HEK293T (cell line): ENCODE data around the gene PCDHGA7.
A peak's percentile ranks its signal among the peaks of the same experiment; 100 is the strongest.
"Not testable (repeated sequence)": the region's sequence is repeated elsewhere in the genome, so short reads cannot be mapped to it uniquely, and the experiment has no call there.

Source experiments
- CTCF ChIA-PET: fragments of 350-600 bp; formaldehyde crosslinking; extraction: SDS; loops from one replicate; lab custom pipeline; 2021; ENCODE audit warnings: antibody characterized with exemption, inconsistent platforms; lab: Yijun Ruan, JAX
- POLR2A ChIA-PET: fragments of 350-600 bp; formaldehyde crosslinking; extraction: SDS; loops from one replicate; lab custom pipeline; 2020; ENCODE audit warnings: antibody characterized with exemption, inconsistent platforms; lab: Yijun Ruan, JAX
- DNase-seq: peaks from one replicate; pipeline ENCODE4 v3.0.0; 2012; ENCODE audit warnings: mixed read lengths; ENCODE audit errors: extremely low spot score
- ARNT ChIP-seq: fragments of 450-650 bp; IDR thresholded peaks from 2 replicates; pipeline ENCODE4 v1.6.1; 2017; ENCODE audit warnings: mild to moderate bottlenecking
- BHLHE40 ChIP-seq: fragments of 450-650 bp; IDR thresholded peaks from 2 replicates; pipeline ENCODE4 v1.6.1; 2016; ENCODE audit warnings: mild to moderate bottlenecking, moderate library complexity, borderline replicate concordance
- CTBP1 ChIP-seq: fragments of 450-650 bp; IDR thresholded peaks from 2 replicates; pipeline ENCODE4 v1.6.1; 2016; ENCODE audit warnings: borderline replicate concordance
- ELF4 ChIP-seq: fragments of 450-650 bp; IDR thresholded peaks from 2 replicates; pipeline ENCODE4 v1.6.1; 2017; ENCODE audit warnings: antibody characterized with exemption
- FOXA1 ChIP-seq: fragments of 450-650 bp; IDR thresholded peaks from 2 replicates; pipeline ENCODE4 v1.6.1; 2016; ENCODE audit warnings: mild to moderate bottlenecking
- FOXK2 ChIP-seq: fragments of 450-650 bp; IDR thresholded peaks from 2 replicates; pipeline ENCODE4 v1.6.1; 2016; ENCODE audit warnings: mild to moderate bottlenecking
- FOXM1 ChIP-seq: fragments of 450-650 bp; IDR thresholded peaks from 2 replicates; pipeline ENCODE4 v1.6.1; 2017; ENCODE audit warnings: mild to moderate bottlenecking, borderline replicate concordance
- HDGF ChIP-seq: fragments of 450-650 bp; IDR thresholded peaks from 2 replicates; pipeline ENCODE4 v1.6.1; 2017; ENCODE audit warnings: antibody characterized with exemption, borderline replicate concordance
- L3MBTL2 ChIP-seq: fragments of 450-650 bp; conservative IDR thresholded peaks from 2 replicates; pipeline ENCODE4 v1.6.1; 2016; ENCODE audit warnings: mild to moderate bottlenecking
- LEF1 ChIP-seq: fragments of 450-650 bp; IDR thresholded peaks from 2 replicates; pipeline ENCODE4 v1.6.1; 2017; ENCODE audit warnings: mild to moderate bottlenecking, borderline replicate concordance
- NFRKB ChIP-seq: fragments of 450-650 bp; IDR thresholded peaks from 2 replicates; pipeline ENCODE4 v1.6.1; 2016; ENCODE audit warnings: mild to moderate bottlenecking, moderate library complexity
- SP1 ChIP-seq: fragments of 450-650 bp; IDR thresholded peaks from 2 replicates; pipeline ENCODE4 v1.6.1; 2017
- SUZ12 ChIP-seq: fragments of 450-650 bp; IDR thresholded peaks from 2 replicates; pipeline ENCODE4 v1.6.1; 2016; ENCODE audit warnings: mild to moderate bottlenecking
- TARDBP ChIP-seq: fragments of 450-650 bp; IDR thresholded peaks from 2 replicates; pipeline ENCODE4 v1.6.1; 2016
- ZNF384 ChIP-seq: fragments of 450-650 bp; IDR thresholded peaks from 2 replicates; pipeline ENCODE4 v1.6.1; 2016
- TF ChIP-seq, protein P1 (sequence below): fragments of 450-650 bp; IDR thresholded peaks from 2 replicates; pipeline ENCODE4 v1.6.1; 2016

The PCDHGA7 gene

GRCh38 chr5:141384471-141385267, 2.1 kb downstream of the PCDHGA7 start:
- no peak for DNase-seq
- CTCF ChIA-PET, result no interaction called here
- POLR2A ChIA-PET, result no interaction called here
- TF ChIP-seq HDGF, result no peak
- TF ChIP-seq BHLHE40, result no peak
- TF ChIP-seq ARNT, result no peak
- no peak for TF ChIP-seq L3MBTL2
- TF ChIP-seq LEF1, result no peak
- no peak for TF ChIP-seq SP1
- no peak for TF ChIP-seq FOXK2
- TF ChIP-seq, protein P1, sequence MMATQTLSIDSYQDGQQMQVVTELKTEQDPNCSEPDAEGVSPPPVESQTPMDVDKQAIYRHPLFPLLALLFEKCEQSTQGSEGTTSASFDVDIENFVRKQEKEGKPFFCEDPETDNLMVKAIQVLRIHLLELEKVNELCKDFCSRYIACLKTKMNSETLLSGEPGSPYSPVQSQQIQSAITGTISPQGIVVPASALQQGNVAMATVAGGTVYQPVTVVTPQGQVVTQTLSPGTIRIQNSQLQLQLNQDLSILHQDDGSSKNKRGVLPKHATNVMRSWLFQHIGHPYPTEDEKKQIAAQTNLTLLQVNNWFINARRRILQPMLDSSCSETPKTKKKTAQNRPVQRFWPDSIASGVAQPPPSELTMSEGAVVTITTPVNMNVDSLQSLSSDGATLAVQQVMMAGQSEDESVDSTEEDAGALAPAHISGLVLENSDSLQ, result no peak
- no peak for TF ChIP-seq CTBP1
- TF ChIP-seq FOXA1, result no peak
- no peak for TF ChIP-seq NFRKB
- TF ChIP-seq ZNF384, result no peak
- no peak for TF ChIP-seq FOXM1
- no peak for TF ChIP-seq TARDBP
- no peak for TF ChIP-seq ELF4

DNA sequence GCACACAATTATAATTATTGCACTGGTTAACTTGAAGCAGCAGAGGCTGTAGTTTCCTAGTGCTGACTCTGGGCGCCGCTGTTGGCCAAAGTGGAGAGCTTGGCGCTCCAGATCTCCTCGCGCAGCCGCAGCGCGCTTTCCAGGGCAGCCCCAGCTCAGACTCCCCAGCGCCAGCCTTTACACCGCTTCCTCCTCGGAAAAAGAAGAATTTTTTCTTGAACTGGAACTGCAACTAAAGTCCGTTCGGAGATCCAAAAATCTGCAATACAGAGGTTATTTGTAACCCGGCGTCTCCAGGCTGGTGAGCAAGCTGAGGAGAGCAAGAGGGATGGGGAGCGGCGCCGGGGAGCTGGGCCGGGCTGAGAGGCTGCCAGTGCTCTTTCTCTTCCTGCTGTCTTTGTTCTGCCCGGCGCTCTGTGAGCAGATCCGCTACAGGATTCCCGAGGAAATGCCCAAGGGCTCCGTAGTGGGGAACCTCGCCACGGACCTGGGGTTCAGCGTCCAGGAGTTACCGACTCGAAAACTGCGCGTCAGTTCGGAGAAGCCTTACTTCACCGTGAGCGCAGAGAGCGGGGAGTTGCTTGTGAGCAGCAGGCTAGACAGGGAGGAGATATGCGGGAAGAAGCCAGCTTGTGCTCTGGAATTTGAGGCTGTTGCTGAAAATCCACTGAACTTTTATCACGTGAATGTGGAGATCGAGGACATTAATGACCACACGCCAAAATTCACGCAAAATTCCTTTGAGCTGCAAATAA, 5.2 kb downstream of the PCDHGA7 start, which contains the start of gene PCDHGB4:
Gene PCDHGB4 (plus strand): TSS at position 142 of the 755 bp plus-strand sequence. CDS start 187 bp downstream, at position 329.
- DNase-seq, POLR2A ChIA-PET: not testable (repeated sequence)
- CTCF ChIA-PET, result interaction anchor here (0.6 kb wide), 1 partner anchor 132 kb away, joined by 3 read pairs; no protein-coding TSS in a partner anchor

GRCh38 chr5:141388661-141389060, 6.1 kb downstream of the PCDHGA7 start:
- DNase-seq, result no peak
- POLR2A ChIA-PET, result no interaction called here
- CTCF ChIA-PET, result no interaction called here
- no peak for TF ChIP-seq ZNF384
- TF ChIP-seq FOXK2, result no peak
- no peak for TF ChIP-seq CTBP1
- no peak for TF ChIP-seq LEF1
- TF ChIP-seq HDGF, result no peak
- TF ChIP-seq L3MBTL2, result no peak
- no peak for TF ChIP-seq FOXA1
- TF ChIP-seq ELF4, result no peak
- no peak for TF ChIP-seq SUZ12
- no peak for TF ChIP-seq NFRKB
- no peak for TF ChIP-seq TARDBP
- no peak for TF ChIP-seq FOXM1
- TF ChIP-seq SP1, result no peak
- TF ChIP-seq ARNT, result no peak
- TF ChIP-seq, protein P1, result no peak
- TF ChIP-seq BHLHE40, result no peak

DNA sequence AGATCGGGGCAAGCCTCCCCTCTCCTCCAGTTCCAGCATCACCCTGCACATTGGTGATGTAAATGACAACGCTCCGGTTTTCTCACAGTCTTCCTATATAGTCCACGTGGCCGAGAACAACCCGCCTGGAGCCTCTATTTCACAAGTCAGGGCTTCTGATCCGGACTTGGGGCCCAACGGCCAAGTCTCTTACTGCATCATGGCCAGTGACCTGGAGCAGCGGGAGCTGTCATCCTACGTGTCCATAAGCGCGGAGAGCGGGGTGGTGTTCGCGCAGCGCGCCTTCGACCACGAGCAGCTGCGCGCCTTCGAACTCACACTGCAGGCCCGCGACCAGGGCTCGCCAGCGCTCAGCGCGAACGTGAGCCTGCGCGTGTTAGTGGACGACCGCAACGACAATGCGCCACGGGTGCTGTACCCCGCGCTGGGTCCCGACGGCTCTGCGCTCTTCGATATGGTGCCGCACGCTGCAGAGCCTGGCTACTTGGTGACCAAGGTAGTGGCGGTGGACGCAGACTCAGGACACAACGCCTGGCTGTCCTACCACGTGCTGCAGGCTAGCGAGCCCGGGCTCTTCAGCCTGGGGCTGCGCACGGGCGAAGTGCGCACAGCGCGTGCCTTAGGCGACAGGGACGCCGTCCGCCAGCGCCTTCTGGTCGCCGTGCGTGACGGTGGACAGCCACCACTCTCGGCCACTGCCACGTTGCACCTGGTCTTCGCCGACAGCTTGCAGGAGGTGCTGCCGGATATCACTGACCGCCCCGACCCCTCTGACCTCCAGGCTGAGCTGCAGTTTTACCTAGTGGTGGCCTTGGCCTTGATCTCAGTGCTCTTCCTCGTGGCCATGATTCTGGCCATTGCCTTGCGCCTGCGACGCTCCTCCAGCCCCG, 6.9 kb downstream of the PCDHGA7 start:
- no peak for DNase-seq
- TF ChIP-seq, protein P1, result no peak
- TF ChIP-seq FOXA1, result no peak
- TF ChIP-seq FOXK2, result no peak
- no peak for TF ChIP-seq HDGF
- no peak for TF ChIP-seq TARDBP
- TF ChIP-seq ELF4, result no peak
- TF ChIP-seq ARNT, result no peak
- TF ChIP-seq CTBP1, result no peak
- TF ChIP-seq NFRKB, result no peak
- no peak for TF ChIP-seq SP1
- no peak for TF ChIP-seq ZNF384
- no peak for TF ChIP-seq L3MBTL2
- no peak for TF ChIP-seq LEF1
- TF ChIP-seq FOXM1, result no peak
- no peak for TF ChIP-seq BHLHE40
- no peak for TF ChIP-seq SUZ12
- POLR2A ChIA-PET, result no interaction called here
- CTCF ChIA-PET, result interaction anchor here (0.6 kb wide), 2 partner anchors 59 to 155 kb away, joined by 3 read pairs; partner anchors contain the start of gene PCDHGA1

- TF ChIP-seq L3MBTL2 (peak; percentile 59; the same call in 1 of the 2 replicates), SUZ12 (no peak), HDGF (no peak)
- CTCF ChIA-PET, result no interaction called here
- POLR2A ChIA-PET, result no interaction called here
- DNase-seq, result no peak
Observed at GRCh38 chr5:141392429-141393198, 10.1 kb downstream of the PCDHGA7 start, which contains the start of gene PCDHGA8. Gene PCDHGA8 (plus strand): TSS chr5:141392633. CDS start chr5:141392814, 181 bp downstream.
